T1000 (cell line): ENCODE results near the gene ASB6.

Source experiments
- DNase-seq: peaks from one replicate; lab custom pipeline; 2025; ENCODE audit warnings: mixed read lengths; lab: John Stamatoyannopoulos, UW

The ASB6 gene

DNA sequence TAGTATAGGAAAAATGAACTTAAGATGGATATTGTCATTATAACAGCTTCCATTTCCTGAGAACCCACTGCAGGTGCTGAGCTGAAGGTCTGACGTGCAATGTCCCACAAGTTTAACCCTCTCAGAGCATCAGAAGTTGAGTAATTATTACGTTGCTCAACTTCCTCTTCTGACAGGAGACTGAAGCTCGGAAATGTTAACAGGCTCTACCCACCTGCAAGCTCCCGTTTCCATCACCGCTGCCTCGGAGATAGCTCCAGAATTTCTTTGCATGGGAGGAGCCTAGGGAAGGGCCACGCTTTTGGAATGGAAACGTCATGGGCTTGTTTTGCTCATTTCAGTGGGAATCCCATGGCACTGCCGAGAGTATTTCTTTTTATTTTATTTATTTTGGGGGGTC lies 17.0 kb downstream of the ASB6 start:
- no peak for DNase-seq

DNA sequence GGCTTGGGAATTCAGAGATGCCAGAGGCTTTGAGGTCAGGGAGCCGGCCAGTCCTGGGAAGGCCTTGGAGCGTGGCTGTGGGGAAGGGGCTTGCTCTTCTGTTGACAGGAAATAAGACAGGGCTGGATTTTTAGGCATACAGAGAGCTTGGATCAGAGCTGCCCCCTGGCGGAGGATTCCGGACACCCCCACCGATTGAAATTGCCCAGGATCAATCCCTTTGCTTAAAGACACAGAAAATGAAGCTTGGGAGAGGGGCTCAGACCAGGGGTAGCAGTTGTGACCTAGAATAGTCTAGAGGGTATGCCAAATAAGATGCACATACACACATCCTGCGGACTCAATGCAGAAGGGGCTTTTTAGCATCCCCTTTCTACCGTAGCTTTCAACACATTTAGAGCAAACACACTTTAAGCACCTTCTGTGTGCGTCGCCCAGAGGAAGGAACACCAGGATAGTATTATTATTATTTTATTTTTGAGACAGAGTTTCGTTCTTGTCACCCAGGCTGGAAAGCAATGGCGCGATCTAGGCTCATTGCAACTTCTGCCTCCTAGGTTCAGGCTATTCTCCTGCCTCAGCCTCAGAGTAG lies 17.7 kb downstream of the ASB6 start:
- peak; percentile 38 for DNase-seq

GRCh38 chr9:129623331-129623730 lies 18.6 kb downstream of the ASB6 start:
- no peak for DNase-seq

DNA sequence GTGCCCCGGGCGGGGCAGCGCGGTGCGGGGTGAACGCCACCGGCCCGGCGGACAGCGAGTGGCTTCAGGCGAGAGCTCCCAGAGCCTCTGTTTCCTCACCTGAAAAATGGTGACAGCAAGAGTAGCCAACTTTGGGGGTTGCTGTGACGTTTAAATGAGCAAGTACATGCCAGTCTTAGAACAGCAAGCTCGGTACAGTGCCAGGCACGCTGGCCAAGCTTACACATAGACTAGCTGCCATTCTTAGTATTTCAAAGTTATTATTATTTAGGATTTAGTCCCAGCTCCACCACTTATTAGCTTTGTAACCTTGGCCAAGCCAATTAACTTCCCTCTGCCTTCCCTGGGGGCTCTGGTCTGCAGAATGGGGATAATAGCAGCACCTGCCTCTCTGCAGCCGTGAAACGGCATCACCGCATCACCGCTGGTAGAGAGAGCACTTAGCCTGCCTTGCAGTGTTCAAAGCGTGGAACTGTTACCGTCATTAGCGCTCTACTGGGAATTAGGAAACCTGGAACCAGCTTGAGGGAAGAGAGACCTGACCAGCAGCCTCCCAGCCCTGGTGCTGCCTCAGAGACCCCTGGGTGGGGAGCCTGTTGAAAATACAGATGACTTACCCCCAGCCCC lies 21.2 kb downstream of the ASB6 start, which contains the start of gene C9orf50:
Gene C9orf50 (minus strand): TSS at position 433 of the 627 bp plus-strand sequence. CDS start 527 bp downstream, outside the sequence.
- DNase-seq, result no peak

GRCh38 chr9:129619787-129620668 lies 21.9 kb downstream of the ASB6 start:
- no peak for DNase-seq

GRCh38 chr9:129617167-129617566 lies 24.8 kb downstream of the ASB6 start:
- DNase-seq, result peak; percentile 37

DNA sequence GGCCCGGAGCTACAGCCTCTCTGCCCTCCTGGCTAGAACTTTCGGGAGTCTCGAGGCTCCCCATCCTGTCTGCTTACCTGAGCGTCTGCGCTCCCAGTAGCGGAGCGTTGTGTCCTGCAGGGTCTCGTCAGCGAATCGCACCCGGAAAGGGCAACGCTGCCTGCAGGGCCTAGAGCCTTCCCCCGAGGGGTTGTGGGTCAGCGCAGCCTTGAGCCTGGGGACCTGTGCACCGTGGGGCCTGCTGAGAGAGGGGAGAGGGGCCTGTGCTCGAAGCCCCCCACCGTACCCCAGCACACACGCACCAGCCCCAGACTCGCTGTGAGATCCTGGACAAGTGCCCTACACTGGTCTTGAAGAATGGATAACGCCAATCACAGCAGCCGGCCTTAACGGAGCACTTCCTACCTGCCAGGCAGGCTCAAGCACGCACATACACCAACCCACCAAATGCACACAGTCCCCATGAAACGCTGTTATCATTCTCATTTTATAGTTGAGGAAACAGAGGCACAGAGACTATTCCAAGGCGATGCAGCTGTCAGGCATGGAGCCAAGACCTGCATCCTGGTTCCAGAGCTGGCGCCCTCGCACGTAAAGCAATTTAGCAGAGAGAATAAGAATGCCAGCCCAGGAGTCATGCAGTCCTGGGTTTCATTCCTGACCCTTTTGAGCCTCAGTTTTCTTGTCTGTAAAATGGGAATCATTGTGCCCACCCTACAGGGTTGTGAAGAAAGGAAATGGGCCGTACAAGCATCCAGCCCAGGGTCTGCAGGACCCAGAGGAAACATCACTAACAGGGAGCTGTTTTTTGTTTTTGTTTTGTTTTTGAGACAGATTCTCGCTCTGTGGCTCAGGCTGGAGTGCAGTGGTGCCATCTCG lies 26.3 kb downstream of the ASB6 start:
- DNase-seq, result no peak

DNA sequence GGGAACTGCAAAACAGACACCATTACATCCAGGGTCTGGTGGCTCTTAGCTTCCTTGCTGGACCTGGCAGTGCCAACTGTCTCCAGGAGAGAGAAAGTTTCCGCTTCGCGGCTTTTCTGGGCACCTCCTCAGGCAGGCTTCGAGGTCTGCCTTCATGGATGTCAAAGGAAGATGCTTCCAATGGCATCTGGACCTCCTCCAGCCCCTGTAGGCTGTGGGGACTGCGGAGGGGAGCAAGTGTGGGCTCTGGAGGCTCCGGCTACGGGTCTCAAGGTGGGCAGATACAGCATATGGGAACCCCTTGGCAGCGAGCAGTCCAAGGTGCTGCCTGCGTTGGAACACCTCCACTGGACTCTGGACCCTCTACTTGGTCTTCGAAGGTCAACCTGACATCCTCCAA lies 27.0 kb downstream of the ASB6 start:
- DNase-seq, result no peak

GRCh38 chr9:129613520-129614175 lies 28.3 kb downstream of the ASB6 start:
- no peak for DNase-seq

DNA sequence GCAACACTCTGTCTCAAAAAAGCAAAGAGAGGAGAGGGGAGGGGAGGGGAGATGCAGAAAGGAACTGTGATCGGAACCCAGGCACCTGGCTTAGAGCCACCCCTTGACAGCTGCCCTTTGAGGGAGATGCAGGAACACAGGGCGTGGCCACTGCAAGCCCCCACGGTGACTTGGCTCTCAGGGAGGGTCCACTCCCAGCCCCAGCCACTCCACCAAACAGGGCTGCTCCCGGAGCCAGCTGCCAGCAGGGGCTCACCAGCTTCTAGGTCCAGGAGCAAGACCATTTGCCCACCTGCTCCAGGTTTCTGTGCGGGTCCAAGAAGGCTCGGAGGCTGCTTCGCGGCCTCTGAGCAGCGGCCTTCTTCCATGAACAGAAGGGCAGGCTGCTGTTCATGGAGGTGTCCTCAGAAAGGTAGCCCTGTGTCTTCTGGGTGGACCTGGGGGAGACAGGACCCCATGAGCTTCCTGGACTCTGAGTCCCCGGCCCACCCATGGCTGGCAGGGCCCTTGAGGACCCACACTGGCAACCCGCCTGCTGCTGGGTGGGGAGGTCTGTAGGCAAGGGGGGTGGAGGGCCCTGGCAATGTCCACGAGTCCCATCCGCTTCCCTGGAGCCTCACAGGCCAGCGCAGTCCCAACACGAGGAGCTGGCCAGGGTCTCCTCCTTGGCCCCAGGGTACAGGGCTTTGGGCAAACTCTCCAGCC lies 29.0 kb downstream of the ASB6 start:
- DNase-seq, result no peak

DNA sequence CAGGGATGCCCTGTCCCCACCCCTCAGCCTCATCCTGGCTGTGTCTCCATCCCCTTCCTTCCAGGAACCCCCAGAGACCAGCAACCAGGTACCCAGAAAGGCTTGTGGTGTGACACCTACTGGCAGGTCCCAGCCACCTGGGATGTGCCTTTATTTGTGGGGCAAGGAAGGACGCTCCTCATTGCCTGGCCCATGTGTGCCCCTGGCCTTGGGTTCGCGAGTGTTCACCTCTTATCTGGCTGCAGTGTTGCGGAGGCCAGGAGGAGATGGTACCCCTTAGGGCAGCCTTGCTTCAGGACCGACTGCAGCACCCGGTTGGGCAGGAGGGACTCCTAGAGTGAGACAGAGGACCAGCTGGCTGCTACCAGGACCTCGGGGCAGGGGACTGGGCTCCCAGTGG lies 29.8 kb downstream of the ASB6 start:
- no peak for DNase-seq

- no peak for DNase-seq
These were observed 30.6 kb downstream of the ASB6 start for GRCh38 chr9:129611307-129611800.

- DNase-seq, result peak; percentile 40
These were observed 31.3 kb downstream of the ASB6 start for GRCh38 chr9:129610473-129611306.

DNA sequence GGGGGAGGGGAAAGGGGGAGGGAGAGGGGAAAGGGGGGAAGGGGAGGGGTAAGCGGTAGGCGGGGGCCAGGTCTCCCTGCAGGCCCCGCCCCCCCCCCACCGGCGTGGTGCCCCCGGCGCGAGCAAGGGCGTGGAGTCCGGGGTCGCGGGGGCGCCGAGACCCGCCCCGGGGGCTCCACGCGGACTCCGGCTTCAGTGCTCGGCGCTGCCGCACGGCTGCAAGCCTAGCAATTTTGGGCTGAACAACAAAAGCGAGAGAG lies 31.8 kb downstream of the ASB6 start:
- no peak for DNase-seq

GRCh38 chr9:129609486-129610212 lies 32.3 kb downstream of the ASB6 start:
- DNase-seq, result no peak

- no peak for DNase-seq
These were observed 33.1 kb downstream of the ASB6 start for GRCh38 chr9:129608561-129609481.

DNA sequence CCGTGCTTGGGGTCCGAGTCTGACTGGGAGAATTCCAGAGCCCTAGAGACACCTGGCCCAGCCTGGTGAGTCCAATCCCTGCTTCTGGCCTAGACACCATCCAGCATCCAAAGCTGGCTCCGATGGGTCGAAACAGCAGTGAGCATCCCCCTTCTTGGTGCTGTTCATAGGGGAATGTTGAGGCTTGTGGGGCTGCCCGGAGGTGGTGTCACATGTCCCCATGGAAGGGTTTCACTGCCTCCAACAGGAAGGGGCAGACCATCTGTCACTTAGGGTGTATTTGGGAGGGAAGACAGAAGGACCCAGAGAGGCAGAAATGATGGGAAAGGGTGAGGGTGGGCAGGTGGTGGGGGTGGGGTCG lies 34.9 kb downstream of the ASB6 start:
- no peak for DNase-seq
